Measurements from ENCODE around the gene MYO5A.

The MYO5A gene

DNA sequence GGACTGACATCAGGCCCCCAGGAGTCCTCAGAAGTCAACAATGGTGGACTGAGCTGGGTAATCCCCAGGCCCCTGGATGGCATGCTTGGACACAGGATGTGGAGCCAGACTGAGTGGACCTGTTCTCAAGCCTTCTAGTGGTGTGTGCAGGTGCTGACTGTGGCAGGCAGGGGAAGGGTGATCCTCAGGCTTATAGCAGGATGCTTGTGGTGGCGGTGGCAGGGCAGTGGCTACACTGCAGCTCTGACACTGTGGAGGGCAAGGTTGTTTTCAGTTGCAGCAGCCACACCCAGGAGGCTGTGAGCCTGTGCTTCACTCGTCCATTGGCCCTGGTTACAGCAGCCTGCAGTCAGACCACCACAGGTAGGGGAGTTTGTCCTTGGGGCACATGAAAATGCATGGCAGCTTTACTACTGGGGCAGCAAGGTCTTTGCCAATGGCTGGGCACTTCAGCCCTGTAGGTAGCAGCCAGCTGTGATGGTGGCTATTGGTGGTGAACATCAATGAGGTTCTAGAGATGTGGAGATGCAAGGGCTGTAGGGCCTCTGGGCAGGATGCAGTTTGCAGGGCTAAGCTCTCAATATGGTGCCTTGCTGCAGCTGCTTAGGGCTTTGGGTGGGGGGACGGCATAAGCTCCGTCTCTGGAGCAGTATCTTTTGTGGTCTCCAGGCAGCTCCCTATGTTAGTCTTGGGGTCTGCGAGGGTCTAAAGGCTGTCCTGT lies 17.5 kb upstream of the MYO5A start:
- Histone ChIP-seq H3K4me2 (no peak overlapping the region), H3K9ac (no peak overlapping the region), H4K20me1 (ENCODE audit: insufficient read depth) (no peaks in the 10 kb centered on the region), H3K27ac (no peak overlapping the region), H2AFZ (ENCODE audit: low read depth) (no peak overlapping the region), H3K4me1 (ENCODE audit: low read depth, poor library complexity, severe bottlenecking) (peaks cover 23% of the 10 kb centered on the region), H3K27me3 (ENCODE audit: insufficient read depth, low read depth) (no peaks in the 10 kb centered on the region), H3K4me3 (IDR thresholded peaks at IDR 0.05; ENCODE audit: insufficient read depth, low read depth, low read length) (no peak overlapping the region), H3K79me2 (ENCODE audit: insufficient read depth, low read depth) (no peaks in the 10 kb centered on the region), H3K36me3 (ENCODE audit: insufficient read depth) (peaks cover 18% of the 10 kb centered on the region; the same call in 1 of the 2 replicates)
- TF ChIP-seq, protein P1, sequence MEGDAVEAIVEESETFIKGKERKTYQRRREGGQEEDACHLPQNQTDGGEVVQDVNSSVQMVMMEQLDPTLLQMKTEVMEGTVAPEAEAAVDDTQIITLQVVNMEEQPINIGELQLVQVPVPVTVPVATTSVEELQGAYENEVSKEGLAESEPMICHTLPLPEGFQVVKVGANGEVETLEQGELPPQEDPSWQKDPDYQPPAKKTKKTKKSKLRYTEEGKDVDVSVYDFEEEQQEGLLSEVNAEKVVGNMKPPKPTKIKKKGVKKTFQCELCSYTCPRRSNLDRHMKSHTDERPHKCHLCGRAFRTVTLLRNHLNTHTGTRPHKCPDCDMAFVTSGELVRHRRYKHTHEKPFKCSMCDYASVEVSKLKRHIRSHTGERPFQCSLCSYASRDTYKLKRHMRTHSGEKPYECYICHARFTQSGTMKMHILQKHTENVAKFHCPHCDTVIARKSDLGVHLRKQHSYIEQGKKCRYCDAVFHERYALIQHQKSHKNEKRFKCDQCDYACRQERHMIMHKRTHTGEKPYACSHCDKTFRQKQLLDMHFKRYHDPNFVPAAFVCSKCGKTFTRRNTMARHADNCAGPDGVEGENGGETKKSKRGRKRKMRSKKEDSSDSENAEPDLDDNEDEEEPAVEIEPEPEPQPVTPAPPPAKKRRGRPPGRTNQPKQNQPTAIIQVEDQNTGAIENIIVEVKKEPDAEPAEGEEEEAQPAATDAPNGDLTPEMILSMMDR (conservative IDR thresholded peaks at IDR 0.05; ENCODE audit: low read depth, low read length): no peak

DNA sequence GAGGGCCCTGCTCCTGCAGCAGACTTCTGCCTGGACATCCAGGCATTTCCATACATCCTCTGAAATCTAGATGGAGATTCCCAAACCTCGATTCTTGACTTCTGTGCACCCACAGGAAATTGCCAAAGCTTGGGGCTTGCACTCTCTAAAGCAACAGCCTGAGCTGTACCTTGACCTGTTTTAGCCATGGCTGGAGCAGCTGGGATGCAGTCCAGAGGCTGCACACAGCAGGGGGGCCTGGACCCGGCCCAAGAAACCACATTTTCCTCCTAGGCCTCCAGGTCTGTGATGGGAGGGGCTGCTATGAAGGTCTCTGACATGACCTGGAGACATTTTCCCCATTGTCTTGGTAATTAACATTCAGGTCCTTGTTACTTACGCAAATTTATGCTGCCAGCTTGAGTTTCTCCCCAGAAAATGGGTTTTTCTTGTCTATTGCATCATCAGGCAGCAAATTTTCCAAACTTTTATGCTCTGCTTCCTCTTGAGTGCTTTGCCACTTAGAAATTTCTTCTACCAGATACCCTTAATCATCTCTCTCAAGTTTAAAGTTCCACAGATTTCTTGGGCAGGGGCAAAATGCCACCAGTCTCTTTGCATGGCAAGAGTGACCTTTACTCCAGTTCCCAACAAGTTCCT lies 11.8 kb upstream of the MYO5A start:
- TF ChIP-seq, protein P1 (conservative IDR thresholded peaks at IDR 0.05; ENCODE audit: low read depth, low read length): no peak
- Histone ChIP-seq H3K9ac (no peak overlapping the region), H2AFZ (ENCODE audit: low read depth) (no peak overlapping the region), H3K36me3 (ENCODE audit: insufficient read depth) (no peaks in the 10 kb centered on the region), H3K4me1 (ENCODE audit: low read depth, poor library complexity, severe bottlenecking) (no peaks in the 10 kb centered on the region), H3K4me2 (no peak overlapping the region), H3K4me3 (IDR thresholded peaks at IDR 0.05; ENCODE audit: insufficient read depth, low read depth, low read length) (no peak overlapping the region), H4K20me1 (ENCODE audit: insufficient read depth) (no peaks in the 10 kb centered on the region), H3K79me2 (ENCODE audit: insufficient read depth, low read depth) (no peaks in the 10 kb centered on the region), H3K27me3 (ENCODE audit: insufficient read depth, low read depth) (no peaks in the 10 kb centered on the region), H3K27ac (no peak overlapping the region)

DNA sequence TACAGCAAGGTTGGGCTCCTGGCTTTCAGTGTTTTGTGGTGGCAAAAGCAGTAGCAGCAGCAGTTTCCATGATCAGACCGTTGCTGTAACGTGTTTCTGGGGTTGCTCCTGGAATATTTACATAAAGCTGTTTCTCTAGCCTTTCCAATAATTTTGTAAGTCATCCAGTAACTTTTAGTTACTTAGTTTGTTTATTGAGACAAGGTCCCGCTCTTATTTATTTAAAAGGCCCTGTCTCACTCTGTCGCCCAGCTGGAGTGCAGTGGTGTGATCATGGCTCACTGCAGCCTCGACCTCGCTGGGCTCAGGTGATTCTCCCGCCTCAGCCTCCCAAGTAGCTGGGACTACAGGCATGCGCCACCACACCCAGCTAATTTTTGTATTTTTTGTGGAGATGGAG lies 8.8 kb upstream of the MYO5A start:
- Histone ChIP-seq H2AFZ (ENCODE audit: low read depth) (no peak overlapping the region), H3K79me2 (ENCODE audit: insufficient read depth, low read depth) (no peaks in the 10 kb centered on the region)

DNA sequence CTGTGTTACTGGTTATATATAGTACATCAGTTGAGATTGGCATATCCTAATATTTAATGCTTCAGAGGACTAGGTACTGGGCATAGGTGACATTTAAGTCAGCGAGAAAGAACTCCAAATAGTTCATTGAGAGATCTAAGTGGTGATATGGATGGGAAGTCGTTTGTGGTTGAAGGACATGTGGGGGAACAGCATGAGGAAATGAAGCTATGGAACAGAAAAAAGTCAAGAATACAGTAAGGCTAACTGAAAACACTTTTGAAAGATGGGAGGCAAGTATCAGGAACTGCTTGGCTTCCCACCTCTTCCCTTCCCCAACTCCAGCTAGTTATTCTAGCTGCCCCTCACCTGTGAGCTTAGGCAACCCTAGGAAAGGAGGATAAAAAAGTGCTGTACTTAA lies 3.7 kb upstream of the MYO5A start:
- H3K27me3 ChIP-seq (ENCODE audit: insufficient read depth, low read depth): no peaks in the 10 kb centered on the region
- peaks cover 13% of the 10 kb centered on the region for H3K4me1 ChIP-seq (ENCODE audit: low read depth, poor library complexity, severe bottlenecking)
- H3K36me3 ChIP-seq (ENCODE audit: insufficient read depth): no peaks in the 10 kb centered on the region
- no peak overlapping the region for H3K27ac ChIP-seq
- H3K4me2 ChIP-seq: no peak overlapping the region
- no peak overlapping the region for H2AFZ ChIP-seq (ENCODE audit: low read depth)
- H3K9ac ChIP-seq: no peak overlapping the region
- TF ChIP-seq, protein P1 (conservative IDR thresholded peaks at IDR 0.05; ENCODE audit: low read depth, low read length): no peak
- H4K20me1 ChIP-seq (ENCODE audit: insufficient read depth): no peaks in the 10 kb centered on the region
- peaks cover 20% of the 10 kb centered on the region for H3K79me2 ChIP-seq (ENCODE audit: insufficient read depth, low read depth)
- H3K4me3 ChIP-seq (IDR thresholded peaks at IDR 0.05; ENCODE audit: insufficient read depth, low read depth, low read length): no peak overlapping the region

More for the DNA sequence above, 8.8 kb upstream of the MYO5A start:
- Histone ChIP-seq H3K4me3 (IDR thresholded peaks at IDR 0.05; ENCODE audit: insufficient read depth, low read depth, low read length) (no peak overlapping the region), H3K36me3 (ENCODE audit: insufficient read depth) (no peaks in the 10 kb centered on the region), H3K27ac (no peak overlapping the region), H3K4me2 (no peak overlapping the region), H3K4me1 (ENCODE audit: low read depth, poor library complexity, severe bottlenecking) (no peaks in the 10 kb centered on the region), H4K20me1 (ENCODE audit: insufficient read depth) (no peaks in the 10 kb centered on the region), H3K9ac (no peak overlapping the region), H3K27me3 (ENCODE audit: insufficient read depth, low read depth) (no peaks in the 10 kb centered on the region)
- TF ChIP-seq, protein P1 (conservative IDR thresholded peaks at IDR 0.05; ENCODE audit: low read depth, low read length): no peak

Data from KMS-11 (cell line).